ENCODE results near the gene NAGLU. TPM values are rescaled to one million over a fixed set of nuclear protein-coding genes. Genes with fewer than 3 reads are reported as not detected.

The NAGLU gene
- total RNA-seq, 1 donor from 2014 or later = 6.2 TPM

GRCh38 chr17:42553866-42554249 lies 17.8 kb downstream of the NAGLU start:
- H3K9me3 ChIP-seq (ENCODE audit: low read depth) = no peaks in the 10 kb centered on the region
- H3K9me3 Mint-ChIP-seq = no peaks in the 10 kb centered on the region
- peak overlapping the region; percentile 93 for H3K4me3 Mint-ChIP-seq
- H3K27ac Mint-ChIP-seq = no peak overlapping the region
- peak overlapping the region; percentile 86 for H3K4me3 ChIP-seq
- peaks cover 38% of the 10 kb centered on the region for H3F3A ChIP-seq (ENCODE audit: low read depth)
- peaks cover 20% of the 10 kb centered on the region for H3K4me1 ChIP-seq
- H3K36me3 ChIP-seq = no peaks in the 10 kb centered on the region
- peaks cover 7% of the 10 kb centered on the region for H3K79me2 ChIP-seq (ENCODE audit: low read depth)
- no peak overlapping the region for H2AFZ ChIP-seq (replicated peaks)
- no peaks in the 10 kb centered on the region for H3K36me3 Mint-ChIP-seq
- H4K20me1 ChIP-seq (ENCODE audit: low read depth) = peaks cover 4% of the 10 kb centered on the region
- H3K9ac ChIP-seq = peak overlapping the region; percentile 71
- DNase-seq (ENCODE audit: low spot score) = no peak
- H3K4me1 Mint-ChIP-seq = peaks cover 28% of the 10 kb centered on the region
- H3K27ac ChIP-seq = no peak overlapping the region
- TF ChIP-seq EZH2phosphoT487 (IDR thresholded peaks at IDR 0.05) = no peak
- TF ChIP-seq CTCF (IDR thresholded peaks at IDR 0.05) = no peak
- no peak for TF ChIP-seq EZH2 (IDR thresholded peaks at IDR 0.05)
- H3K27me3 Mint-ChIP-seq (ENCODE audit: insufficient read depth, low read depth) = no peaks in the 10 kb centered on the region
- no peaks in the 10 kb centered on the region for H3K27me3 ChIP-seq
- peak overlapping the region; percentile 82 for H3K4me2 ChIP-seq

DNA sequence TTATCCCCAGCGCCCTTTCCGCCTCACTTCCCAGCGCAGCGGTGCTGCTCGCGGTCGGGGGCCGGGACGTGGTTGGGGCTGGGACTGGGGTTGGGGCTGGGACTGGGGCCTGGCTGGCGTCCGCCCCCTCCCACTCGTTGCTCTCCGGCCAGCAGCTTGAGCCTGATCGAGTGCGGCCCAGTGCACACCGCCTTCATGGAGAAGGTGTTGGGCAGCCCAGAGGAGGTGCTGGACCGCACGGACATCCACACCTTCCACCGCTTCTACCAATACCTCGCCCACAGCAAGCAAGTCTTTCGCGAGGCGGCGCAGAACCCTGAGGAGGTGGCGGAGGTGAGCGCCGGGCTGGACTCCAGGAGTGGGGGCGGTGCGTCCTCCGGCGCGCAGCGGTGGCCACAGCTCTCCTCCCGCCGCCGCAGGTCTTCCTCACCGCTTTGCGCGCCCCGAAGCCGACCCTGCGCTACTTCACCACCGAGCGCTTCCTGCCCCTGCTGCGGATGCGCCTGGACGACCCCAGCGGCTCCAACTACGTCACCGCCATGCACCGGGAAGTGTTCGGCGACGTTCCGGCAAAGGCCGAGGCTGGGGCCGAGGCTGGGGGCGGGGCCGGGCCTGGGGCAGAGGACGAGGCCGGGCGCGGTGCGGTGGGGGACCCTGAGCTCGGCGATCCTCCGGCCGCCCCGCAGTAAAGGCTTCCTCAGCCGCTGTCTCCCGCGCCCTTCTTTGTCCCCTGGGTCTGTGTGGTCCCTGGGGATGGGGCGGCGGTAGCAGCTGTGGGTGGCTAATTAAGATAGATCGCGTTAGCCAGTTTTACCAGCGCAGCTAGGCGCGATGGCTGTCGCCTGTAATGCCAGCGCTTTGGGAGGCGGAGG lies 18.4 kb downstream of the NAGLU start:
- Mint-ChIP-seq H3K27me3 (ENCODE audit: insufficient read depth, low read depth) (no peaks in the 10 kb centered on the region), H3K36me3 (no peaks in the 10 kb centered on the region), H3K4me3 (peak overlapping the region; percentile 93), H3K4me1 (peaks cover 22% of the 10 kb centered on the region), H3K9me3 (no peaks in the 10 kb centered on the region), H3K27ac (peak overlapping the region; percentile 83)
- DNase-seq (ENCODE audit: low spot score) = peak; percentile 95
- H3K9ac ChIP-seq = peak overlapping the region; percentile 71
- TF ChIP-seq EZH2phosphoT487 (IDR thresholded peaks at IDR 0.05) (no peak), EZH2 (IDR thresholded peaks at IDR 0.05) (no peak), CTCF (IDR thresholded peaks at IDR 0.05) (no peak)
- peak overlapping the region; percentile 66 for H3K27ac ChIP-seq
- H3K4me3 ChIP-seq = peak overlapping the region; percentile 86
- peak overlapping the region; percentile 82 for H3K4me2 ChIP-seq
- H3K4me1 ChIP-seq = peaks cover 16% of the 10 kb centered on the region
- H3F3A ChIP-seq (ENCODE audit: low read depth) = peaks cover 32% of the 10 kb centered on the region
- H3K9me3 ChIP-seq (ENCODE audit: low read depth) = no peaks in the 10 kb centered on the region
- H3K79me2 ChIP-seq (ENCODE audit: low read depth) = peaks cover 7% of the 10 kb centered on the region
- no peaks in the 10 kb centered on the region for H3K36me3 ChIP-seq
- peaks cover 4% of the 10 kb centered on the region for H4K20me1 ChIP-seq (ENCODE audit: low read depth)
- H2AFZ ChIP-seq (replicated peaks) = peak overlapping the region; percentile 92
- H3K27me3 ChIP-seq = no peaks in the 10 kb centered on the region

DNA sequence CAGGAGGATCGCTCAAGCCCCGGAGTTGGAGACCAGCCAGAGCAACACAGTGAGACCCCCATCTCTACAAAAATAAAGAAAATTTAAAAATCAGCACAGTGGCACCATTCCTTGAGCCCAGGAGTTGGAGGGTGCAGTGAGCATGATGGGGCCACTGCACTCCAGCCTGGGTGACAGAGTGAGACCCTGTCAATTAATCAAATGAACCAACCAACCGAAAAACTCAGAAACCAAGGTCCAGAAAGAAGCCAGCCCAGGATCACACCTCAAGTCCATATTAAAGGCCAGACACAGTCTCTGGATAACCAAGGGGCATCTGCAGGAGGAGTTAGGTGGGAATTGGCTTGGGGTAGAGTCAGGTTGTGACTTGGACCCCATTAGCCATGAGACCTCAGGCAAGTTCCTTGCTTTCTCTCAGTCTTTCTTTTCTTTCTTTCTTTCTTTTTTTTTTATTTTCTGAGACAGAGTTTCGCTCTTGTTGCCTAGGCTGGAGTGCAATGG lies 19.1 kb downstream of the NAGLU start:
- no peak for DNase-seq (ENCODE audit: low spot score)
- Histone ChIP-seq H3K4me3 (peak overlapping the region; percentile 86), H3K79me2 (ENCODE audit: low read depth) (peaks cover 7% of the 10 kb centered on the region), H3F3A (ENCODE audit: low read depth) (peaks cover 33% of the 10 kb centered on the region), H2AFZ (replicated peaks) (peak overlapping the region; percentile 92), H3K36me3 (no peaks in the 10 kb centered on the region), H3K9ac (peak overlapping the region; percentile 71), H3K27ac (peak overlapping the region; percentile 66), H3K27me3 (no peaks in the 10 kb centered on the region), H3K4me1 (peaks cover 16% of the 10 kb centered on the region), H4K20me1 (ENCODE audit: low read depth) (peaks cover 4% of the 10 kb centered on the region), H3K9me3 (ENCODE audit: low read depth) (no peaks in the 10 kb centered on the region), H3K4me2 (peak overlapping the region; percentile 82)
- Mint-ChIP-seq H3K4me1 (peaks cover 22% of the 10 kb centered on the region), H3K4me3 (peak overlapping the region; percentile 93), H3K9me3 (no peaks in the 10 kb centered on the region), H3K27me3 (ENCODE audit: insufficient read depth, low read depth) (no peaks in the 10 kb centered on the region), H3K36me3 (no peaks in the 10 kb centered on the region), H3K27ac (peak overlapping the region; percentile 83)
- no peak for TF ChIP-seq EZH2phosphoT487 (IDR thresholded peaks at IDR 0.05)
- TF ChIP-seq EZH2 (IDR thresholded peaks at IDR 0.05) = no peak
- TF ChIP-seq CTCF (IDR thresholded peaks at IDR 0.05) = no peak
